K562 (cell line): ENCODE results near the gene FCSK. TPM values are rescaled to one million over a fixed set of nuclear protein-coding genes. Genes with fewer than 3 reads are reported as not detected.
A peak's percentile ranks its signal among the peaks of the same experiment; 100 is the strongest.

ENCODE experiments used
- C11orf30 ChIP-seq: fragments of 450-650 bp; IDR thresholded peaks from 2 replicates; pipeline ENCODE4 v1.6.1; 2016; ENCODE audit warnings: low read depth, mild to moderate bottlenecking
- CREB3 ChIP-seq: fragments of 450-650 bp; conservative IDR thresholded peaks from 2 replicates; pipeline ENCODE4 v1.6.1; 2016; ENCODE audit warnings: missing genetic modification characterization, low read depth, mild to moderate bottlenecking, missing compliant biosample characterization, moderate library complexity
- ELK3 ChIP-seq: fragments of 450-650 bp; formaldehyde crosslinking; IDR thresholded peaks from 2 replicates; pipeline ENCODE4 v1.4.0; 2020; ENCODE audit warnings: mild to moderate bottlenecking
- FOXP1 ChIP-seq: sonication (generic); formaldehyde crosslinking; IDR thresholded peaks from 2 replicates; pipeline ENCODE4 v1.8.0; 2022; ENCODE audit warnings: mild to moderate bottlenecking, missing genetic modification reagents
- GTF2E2 ChIP-seq: fragments of 200-800 bp; sonication (Bioruptor generic); IDR thresholded peaks from 2 replicates; pipeline ENCODE4 v1.6.1; 2016; ENCODE audit warnings: missing genetic modification characterization, missing compliant biosample characterization
- HMG20A ChIP-seq: fragments of 450-650 bp; formaldehyde crosslinking; conservative IDR thresholded peaks from 2 replicates; pipeline ENCODE4 v1.4.0; 2020; ENCODE audit warnings: mild to moderate bottlenecking, mixed read lengths
- HMG20B ChIP-seq: fragments of 250-450 bp; sonication (Bioruptor Pico); IDR thresholded peaks from 2 replicates; pipeline ENCODE4 v1.5.0; 2021; ENCODE audit warnings: mild to moderate bottlenecking
- KLF10 ChIP-seq: fragments of 250-450 bp; sonication (Bioruptor Pico); IDR thresholded peaks from 2 replicates; pipeline ENCODE4 v1.6.1; 2021; ENCODE audit warnings: matching md5 sums
- MITF ChIP-seq: IDR thresholded peaks from 2 replicates; pipeline ENCODE4 v1.6.1; 2014; ENCODE audit warnings: antibody characterized with exemption
- MYNN ChIP-seq, 2 experiments: sonication (generic); formaldehyde crosslinking in 1 of 2; IDR thresholded peaks; 2 replicates each; pipeline versions ENCODE4 v1.5.0 to v1.6.1; 2016 to 2020; ENCODE audit warnings: antibody characterized with exemption in 1 of 2, missing genetic modification reagents in 1 of 2
- NFE2L1 ChIP-seq: fragments of 450-650 bp; IDR thresholded peaks from 2 replicates; pipeline ENCODE4 v1.6.1; 2016; ENCODE audit warnings: missing genetic modification characterization, low read depth, mild to moderate bottlenecking, missing compliant biosample characterization, moderate library complexity, borderline replicate concordance
- NKRF ChIP-seq: fragments of 450-650 bp; IDR thresholded peaks from 2 replicates; pipeline ENCODE4 v1.6.1; 2016; ENCODE audit warnings: borderline replicate concordance
- PKNOX1 ChIP-seq: fragments of 450-650 bp; IDR thresholded peaks from 2 replicates; pipeline ENCODE4 v1.6.1; 2016
- PPARD ChIP-seq: fragments of 250-450 bp; sonication (Bioruptor Pico); IDR thresholded peaks from 2 replicates; pipeline ENCODE4 v1.8.0; 2022; ENCODE audit warnings: inconsistent platforms, mild to moderate bottlenecking, moderate library complexity
- SMARCC2 ChIP-seq: fragments of 450-650 bp; IDR thresholded peaks from 2 replicates; pipeline ENCODE4 v1.6.1; 2017; ENCODE audit warnings: antibody characterized with exemption, moderate library complexity, mild to moderate bottlenecking, low read depth
- TRIM24 ChIP-seq, 2 experiments: fragments of 450-650 bp; IDR thresholded peaks; 2 replicates each; pipeline ENCODE4 v1.6.1; 2016
- TRIM28 ChIP-seq: fragments of 450-650 bp; IDR thresholded peaks from 2 replicates; pipeline ENCODE4 v1.6.1; 2017
- ZNF445 ChIP-seq: fragments of 250-450 bp; sonication (Bioruptor Pico); IDR thresholded peaks from 2 replicates; pipeline ENCODE4 v1.4.0; 2020; ENCODE audit warnings: low read depth, mild to moderate bottlenecking, moderate library complexity
- ZNF639 ChIP-seq, 2 experiments: fragments of 200-800 bp in 1 of 2; sonication (Bioruptor generic) in 1 of 2; sonication (generic) in 1 of 2; formaldehyde crosslinking in 1 of 2; IDR thresholded peaks in 1 of 2; conservative IDR thresholded peaks in 1 of 2; 2 replicates each; pipeline versions ENCODE4 v1.5.0 to v1.6.1; 2016 to 2020; ENCODE audit warnings: missing compliant biosample characterization in 1 of 2, missing genetic modification characterization in 1 of 2, missing genetic modification reagents in 1 of 2
- ZNF778 ChIP-seq: fragments of 450-650 bp; formaldehyde crosslinking; IDR thresholded peaks from 2 replicates; pipeline ENCODE4 v1.4.0; 2020; ENCODE audit warnings: mild to moderate bottlenecking, moderate library complexity
- polyA plus RNA-seq, 8 experiments: library from polyadenylated mRNA; depleted of rRNA in 4 of 8; stranded (reverse) in 5 of 8; unstranded in 3 of 8; fragments of >200 nt; fragmentation: Nextera tagmentation in 2 of 8; fragmentation: Illumina TruSeq in 1 of 8; extraction: Ambion mirVana in 2 of 8; extraction: Trizol in 1 of 8; gene quantifications; 2 replicates each; pipeline versions ENCODE4 v1.2.1 to v1.2.3, GENCODE V29; 2011 to 2014; ENCODE audit warnings: inconsistent platforms in 1 of 8, missing spikeins in 1 of 8
- total RNA-seq, 7 experiments: library from RNA; depleted of rRNA in 6 of 7; stranded (reverse); fragments of >200 nt in 6 of 7; fragmentation: Illumina TruSeq in 2 of 7; extraction: Trizol in 2 of 7; gene quantifications; 2 replicates each; pipeline versions ENCODE4 v1.2.1 to v1.2.3, GENCODE V29; 2011 to 2021; ENCODE audit warnings: low replicate concordance in 1 of 7

The FCSK gene
- total and polyA plus RNA-seq, 9 of the 15 experiments (the other 6 are each of a cell fraction or from before 2014, with no cell fraction given), result 0.92 to 18.6 (median 8.3) TPM

GRCh38 chr16:70523743-70524398 lies 69.5 kb downstream of the FCSK start, which contains the start of gene SF3B3 (continued):
- TF ChIP-seq NKRF (no peak; the same call in 1 of the 2 replicates), CREB3 (no peak), KLF10 (CRISPR knock-in tag) (no peak), MYNN (IDR thresholded peaks at IDR 0.05) (no peak), MYNN (CRISPR knock-in tag; IDR thresholded peaks at IDR 0.05) (0 out of 2 replicates have a peak, but pooled peaks have one; percentile 51), PPARD (no peak), HMG20A (CRISPR knock-in tag) (no peak), C11orf30 (no peak), GTF2E2 (tag) (peak; percentile 98), ELK3 (no peak), FOXP1 (no peak), ZNF445 (no peak), HMG20B (no peak), MITF (no peak), TRIM24 (IDR thresholded peaks at IDR 0.05) (no peak; a peak in 1 of 4 replicates), SMARCC2 (0 out of 2 replicates have a peak, but pooled peaks have one; percentile 16), ZNF639 (CRISPR knock-in tag; conservative IDR thresholded peaks at IDR 0.05 in 1 of 2, IDR thresholded peaks at IDR 0.05 in 1 of 2) (no peak; a peak in 1 of 4 replicates), TRIM28 (no peak), PKNOX1 (no peak), ZNF778 (no peak), NFE2L1 (tag) (no peak)
